HepG2 (cell line): ENCODE measurements around the gene PROX1. TPM values are rescaled to one million over a fixed set of nuclear protein-coding genes. Genes with fewer than 3 reads are reported as not detected.

Experiments
- GLI4 ChIP-seq: sonication (generic); formaldehyde crosslinking; IDR thresholded peaks from 2 replicates; pipeline ENCODE4 v1.5.1; 2020; ENCODE audit warnings: missing genetic modification reagents, mild to moderate bottlenecking, moderate library complexity, borderline replicate concordance
- HINFP ChIP-seq: sonication (generic); formaldehyde crosslinking; IDR thresholded peaks from 2 replicates; pipeline ENCODE4 v1.4.0; 2020; ENCODE audit warnings: low read depth, mild to moderate bottlenecking, missing genetic modification reagents
- MEIS2 ChIP-seq: sonication (generic); formaldehyde crosslinking; IDR thresholded peaks from 2 replicates; pipeline ENCODE4 v1.9.0; 2021; ENCODE audit warnings: mild to moderate bottlenecking, missing genetic modification reagents
- MXD4 ChIP-seq: IDR thresholded peaks from 2 replicates; pipeline ENCODE4 v1.6.1; 2016; ENCODE audit warnings: mild to moderate bottlenecking, missing biosample characterization, missing genetic modification reagents
- NR2F1 ChIP-seq, 2 experiments: fragments of 450-650 bp in 1 of 2; formaldehyde crosslinking in 1 of 2; IDR thresholded peaks; 2 replicates each; pipeline versions ENCODE4 v1.5.0 to v1.6.1; 2016 to 2020; ENCODE audit warnings: mild to moderate bottlenecking in 1 of 2, missing compliant biosample characterization in 1 of 2, missing genetic modification reagents in 1 of 2, moderate library complexity in 1 of 2
- REST ChIP-seq, 2 experiments: IDR thresholded peaks; 2 replicates each; pipeline ENCODE4 v1.6.1; 2011 to 2012; ENCODE audit warnings: low read length in 2 of 2, borderline replicate concordance in 1 of 2, low read depth in 1 of 2, mild to moderate bottlenecking in 1 of 2, moderate library complexity in 1 of 2
- TARDBP ChIP-seq: sonication (generic); formaldehyde crosslinking; IDR thresholded peaks from 2 replicates; pipeline ENCODE4 v1.8.0; 2022; ENCODE audit warnings: mild to moderate bottlenecking, missing genetic modification reagents
- TGIF2 ChIP-seq: IDR thresholded peaks from 2 replicates; pipeline ENCODE4 v1.6.1; 2016; ENCODE audit warnings: control low read depth, missing compliant biosample characterization
- THRA ChIP-seq: sonication (generic); formaldehyde crosslinking; IDR thresholded peaks from 2 replicates; pipeline ENCODE4 v1.4.0; 2020; ENCODE audit warnings: missing genetic modification reagents, borderline replicate concordance
- ZFAT ChIP-seq: sonication (generic); formaldehyde crosslinking; conservative IDR thresholded peaks from 2 replicates; pipeline ENCODE4 v1.8.1; 2023; ENCODE audit warnings: missing genetic modification reagents, inconsistent platforms
- ZFP1 ChIP-seq: IDR thresholded peaks from 2 replicates; pipeline ENCODE4 v1.6.1; 2016
- ZNF180 ChIP-seq: sonication (generic); formaldehyde crosslinking; IDR thresholded peaks from 2 replicates; pipeline ENCODE4 v1.4.0; 2020; ENCODE audit warnings: low read depth, missing genetic modification reagents, borderline replicate concordance
- ZNF256 ChIP-seq: sonication (generic); formaldehyde crosslinking; conservative IDR thresholded peaks from 2 replicates; pipeline ENCODE4 v1.4.0; 2020; ENCODE audit warnings: missing genetic modification reagents
- ZNF296 ChIP-seq: sonication (generic); formaldehyde crosslinking; conservative IDR thresholded peaks from 2 replicates; pipeline ENCODE4 v1.5.0; 2020; ENCODE audit warnings: mild to moderate bottlenecking, missing genetic modification reagents
- ZNF564 ChIP-seq: sonication (generic); formaldehyde crosslinking; IDR thresholded peaks from 2 replicates; pipeline ENCODE4 v1.8.1; 2023; ENCODE audit warnings: mild to moderate bottlenecking, missing genetic modification reagents
- ZNF687 ChIP-seq: sonication (generic); formaldehyde crosslinking; IDR thresholded peaks from 2 replicates; pipeline ENCODE4 v1.5.1; 2020; ENCODE audit warnings: mild to moderate bottlenecking, missing genetic modification reagents, moderate library complexity
- ZNF740 ChIP-seq: sonication (generic); formaldehyde crosslinking; IDR thresholded peaks from 2 replicates; pipeline ENCODE4 v1.4.0; 2020; ENCODE audit warnings: missing genetic modification reagents
- polyA plus RNA-seq, 8 experiments: library from polyadenylated mRNA; depleted of rRNA in 3 of 8; stranded (reverse) in 7 of 8; unstranded in 1 of 8; fragments of >200 nt; fragmentation: Illumina TruSeq in 4 of 8; extraction: Trizol in 4 of 8; gene quantifications; 2 replicates each; pipeline versions ENCODE4 v1.2.1 to v1.2.3, GENCODE V29; 2011 to 2016; ENCODE audit warnings: low read depth in 4 of 8, missing spikeins in 1 of 8, mixed read lengths in 1 of 8; ENCODE audit not compliant: insufficient read depth in 1 of 8
- total RNA-seq, 5 experiments: library from RNA; depleted of rRNA; stranded (reverse); fragments of >200 nt; fragmentation: Illumina TruSeq; extraction: Trizol; gene quantifications; 2 replicates each; pipeline ENCODE4 v1.2.3, GENCODE V29; 2016; ENCODE audit warnings: low read depth in 1 of 5

Gene PROX1
- total and polyA plus RNA-seq, 2 of the 13 experiments (the other 11 are each of a cell fraction or from before 2014, with no cell fraction given): 12.3 to 30.2 TPM

GRCh38 chr1:213987927-213988506 lies at the start of gene PROX1 (continued):
- TF ChIP-seq HINFP (CRISPR knock-in tag) (no peak), ZNF256 (CRISPR knock-in tag) (no peak), ZNF180 (no peak), ZNF687 (CRISPR knock-in tag) (peak; percentile 63), REST (IDR thresholded peaks at IDR 0.05; ENCODE audit: borderline replicate concordance in 1 of 2, low read depth in 1 of 2, low read length in 2 of 2) (no peak; a peak in 1 of 4 replicates), ZFAT (CRISPR knock-in tag) (no peak), MEIS2 (CRISPR knock-in tag) (no peak), THRA (CRISPR knock-in tag) (no peak), MXD4 (CRISPR knock-in tag) (no peak), ZFP1 (CRISPR knock-in tag) (no peak), ZNF296 (CRISPR knock-in tag) (no peak), ZNF740 (CRISPR knock-in tag) (no peak; the same call in 1 of the 2 replicates), ZNF564 (no peak), GLI4 (CRISPR knock-in tag) (no peak), NR2F1 (CRISPR knock-in tag; IDR thresholded peaks at IDR 0.05) (no peak), TGIF2 (CRISPR knock-in tag) (no peak), TARDBP (CRISPR knock-in tag) (no peak)
